Body of pancreas (tissue), 4 donors: ENCODE results near the gene FNDC3B. TPM values are rescaled to one million over a fixed set of nuclear protein-coding genes. Genes with fewer than 3 reads are reported as not detected.
A peak's percentile ranks its signal among the peaks of the same experiment; 100 is the strongest.

Experiments
- ATAC-seq: fragments of 150-250 bp; one replicate; pipeline ENCODE4 v1.9.1; 2016
- DNase-seq, 4 donors: peaks; one replicate each; pipeline ENCODE4 v3.0.0-alpha.2; 2019
- H3K27ac ChIP-seq, 4 donors: fragments of 200-600 bp; sonication (generic); 1 replicate in 3 of 4; 2 replicates in 1 of 4; pipeline versions ENCODE4 v1.5.1 to v1.6.1; 2016 to 2019; ENCODE audit warnings: mild to moderate bottlenecking in 1 of 4, mixed read lengths in 1 of 4, moderate library complexity in 1 of 4
- H3K27me3 ChIP-seq, 2 donors: fragments of 200-600 bp; sonication (generic); one replicate each; pipeline ENCODE4 v1.6.0; 2016; ENCODE audit warnings: mild to moderate bottlenecking in 1 of 2
- H3K36me3 ChIP-seq, 2 donors: fragments of 200-600 bp; sonication (generic); replicated peaks in 1 of 2; 2 replicates each; pipeline ENCODE4 v1.5.1; 2016; ENCODE audit warnings: low read depth in 2 of 2; ENCODE audit not compliant: insufficient read depth in 1 of 2
- H3K4me1 ChIP-seq: fragments of 200-600 bp; sonication (generic); one replicate; pipeline ENCODE4 v1.6.0; 2016
- H3K4me3 ChIP-seq, 2 donors: fragments of 200-600 bp; sonication (generic); 1 replicate in 1 of 2; 2 replicates in 1 of 2; pipeline ENCODE4 v1.5.1; 2016 to 2019
- H3K9me3 ChIP-seq, 3 donors: fragments of 200-600 bp; sonication (generic); 1 replicate in 2 of 3; 2 replicates in 1 of 3; pipeline ENCODE4 v1.5.1; 2016
- CTCF ChIP-seq, 7 experiments: fragments of 450-650 bp in 4 of 7; fragments of 200-600 bp in 3 of 7; sonication (generic) in 3 of 7; IDR thresholded peaks; one replicate each; pipeline ENCODE4 v1.5.1; 2016 to 2019; ENCODE audit warnings: antibody characterized with exemption in 7 of 7
- POLR2A ChIP-seq, 3 donors: fragments of 450-650 bp; IDR thresholded peaks; one replicate each; pipeline ENCODE4 v1.6.1; 2016; ENCODE audit warnings: antibody characterized with exemption in 3 of 3, mild to moderate bottlenecking in 2 of 3
- WGBS, 2 donors: methylation state at CpG; one replicate each; pipeline ENCODE4 v1.1.5; 2017; 5-methylcytosine and 5-hydroxymethylcytosine counted together
- intact Hi-C: fragments of 100-400 bp; cut with DNase I; formaldehyde crosslinking; loops from one replicate; pipeline ENCODE4 v1.15.1; 2023
- total RNA-seq, 2 donors: library from RNA; depleted of rRNA; stranded (reverse); fragments of >200 nt; gene quantifications; one replicate each; pipeline ENCODE4 v1.1.0, GENCODE V29; 2016

The FNDC3B gene
- total RNA-seq, 2 donors from 2014 or later: 64.3 to 86.0 TPM

DNA sequence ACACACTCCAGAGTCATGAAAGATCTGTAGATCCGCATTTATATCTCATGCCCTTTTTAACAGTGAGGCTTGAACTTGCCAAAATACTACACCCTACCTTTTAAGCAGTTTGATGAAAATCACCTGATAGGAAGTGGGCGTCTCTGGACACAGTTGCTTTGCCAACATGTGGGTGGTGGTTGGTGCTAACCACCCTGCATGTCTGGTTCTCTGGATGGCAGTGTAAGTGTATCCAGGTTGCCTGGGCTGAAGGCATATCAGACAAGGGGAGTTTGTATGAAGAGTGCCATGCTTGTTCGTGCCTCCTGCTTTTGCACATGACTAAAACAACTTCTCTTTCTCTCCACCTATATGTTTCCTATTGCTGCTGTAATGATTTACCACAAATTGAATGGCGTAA lies 249.3 kb downstream of the FNDC3B start:
- no peak overlapping the region for H3K27ac ChIP-seq
- WGBS, 2 donors: 76 to 93% methylated on average over 4 of the region's 4 CpGs
- intact Hi-C loops: no loop called here

GRCh38 chr3:172289583-172289982 lies 250.2 kb downstream of the FNDC3B start:
- WGBS, 2 donors: 58 to 90% methylated on average over 2 to 6 of the region's 6 CpGs
- Histone ChIP-seq H3K36me3 (peaks cover 0 to 14% of the 10 kb centered on the region in 2 donors), H3K9me3 (no peaks in the 10 kb centered on the region), H3K4me3 (no peak overlapping the region), H3K27ac (peak overlapping the region in 2 of 4 donors; percentile 9 to 21), H3K27me3 (no peaks in the 10 kb centered on the region), H3K4me1 (peaks cover 17% of the 10 kb centered on the region)
- TF ChIP-seq CTCF (IDR thresholded peaks at IDR 0.05): peak in 4 of 7 experiments; percentile 13 to 29 (median 22)
- no peak for TF ChIP-seq POLR2A (IDR thresholded peaks at IDR 0.05)
- DNase-seq (peak in 3 of 4 donors; percentile 23 to 38 (median 27)), ATAC-seq (no peak)
- intact Hi-C loops: no loop called here

More for the DNA sequence above, 249.3 kb downstream of the FNDC3B start:
- Histone ChIP-seq H3K4me1 (peaks cover 18% of the 10 kb centered on the region), H3K9me3 (no peaks in the 10 kb centered on the region), H3K36me3 (peaks cover 0 to 14% of the 10 kb centered on the region in 2 donors), H3K27me3 (no peaks in the 10 kb centered on the region), H3K4me3 (no peak overlapping the region)
- ATAC-seq (no peak), DNase-seq (no peak)
- TF ChIP-seq CTCF (IDR thresholded peaks at IDR 0.05): no peak
- TF ChIP-seq POLR2A (IDR thresholded peaks at IDR 0.05): no peak

GRCh38 chr3:172290457-172290856 lies 251.1 kb downstream of the FNDC3B start:
- 58 to 73% methylated on average over 7 of the region's 7 CpGs for WGBS, 2 donors
- H3K9me3 ChIP-seq: no peaks in the 10 kb centered on the region
- ATAC-seq: no peak
- H3K4me1 ChIP-seq: peaks cover 17% of the 10 kb centered on the region
- peaks cover 0 to 14% of the 10 kb centered on the region in 2 donors for H3K36me3 ChIP-seq
- TF ChIP-seq POLR2A (IDR thresholded peaks at IDR 0.05) (no peak), CTCF (IDR thresholded peaks at IDR 0.05) (no peak)
- peak overlapping the region in 1 of 4 donors; percentile 21 for H3K27ac ChIP-seq
- H3K4me3 ChIP-seq: no peak overlapping the region
- no peaks in the 10 kb centered on the region for H3K27me3 ChIP-seq
- no peak for DNase-seq
- intact Hi-C loops: no loop called here

DNA sequence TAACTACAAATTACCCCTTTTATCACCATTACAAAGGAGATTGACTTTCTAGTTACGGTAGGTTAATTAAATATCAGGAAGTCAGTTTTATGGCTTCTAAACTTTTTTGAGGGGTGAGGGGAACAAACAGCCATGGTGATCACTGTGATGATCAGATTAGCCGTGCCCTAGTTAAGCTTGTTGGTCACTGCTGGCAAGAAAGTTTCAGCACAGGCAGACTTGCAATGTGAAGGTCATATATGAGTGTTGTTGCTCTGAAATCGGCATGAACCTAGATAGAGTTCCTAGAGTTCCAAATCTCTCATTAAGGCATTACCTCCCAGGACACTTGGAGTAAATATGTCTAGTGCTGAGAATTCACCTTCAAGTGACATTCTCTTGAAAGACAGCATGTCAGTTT lies 252.3 kb downstream of the FNDC3B start:
- ATAC-seq: no peak
- Histone ChIP-seq H3K27ac (peak overlapping the region in 2 of 4 donors; percentile 0 to 2), H3K27me3 (no peaks in the 10 kb centered on the region), H3K36me3 (peaks cover 0 to 12% of the 10 kb centered on the region in 2 donors), H3K4me1 (peaks cover 8% of the 10 kb centered on the region), H3K9me3 (no peaks in the 10 kb centered on the region), H3K4me3 (no peak overlapping the region)
- WGBS, 2 donors: 51 to 58% methylated on average over 3 of the region's 3 CpGs
- no peak for DNase-seq
- TF ChIP-seq POLR2A (IDR thresholded peaks at IDR 0.05) (no peak), CTCF (IDR thresholded peaks at IDR 0.05) (no peak)
- intact Hi-C loops: no loop called here

- Histone ChIP-seq H3K27me3 (no peaks in the 10 kb centered on the region), H3K9me3 (no peaks in the 10 kb centered on the region), H3K36me3 (peaks cover 0 to 5% of the 10 kb centered on the region in 2 donors), H3K4me3 (no peak overlapping the region), H3K27ac (no peak overlapping the region), H3K4me1 (peaks cover 7% of the 10 kb centered on the region)
- WGBS, 2 donors: 34 to 47% methylated on average over 2 of the region's 2 CpGs
- DNase-seq: no peak
- no peak for TF ChIP-seq POLR2A (IDR thresholded peaks at IDR 0.05)
- no peak for TF ChIP-seq CTCF (IDR thresholded peaks at IDR 0.05)
- ATAC-seq: no peak
- intact Hi-C loops: no loop called here
These were observed 253.0 kb downstream of the FNDC3B start for GRCh38 chr3:172292422-172292821.
